Measurements from ENCODE around the gene SFT2D3. TPM values are rescaled to one million over a fixed set of nuclear protein-coding genes. Genes with fewer than 3 reads are reported as not detected.
A peak's percentile ranks its signal among the peaks of the same experiment; 100 is the strongest.

The SFT2D3 gene
- total RNA-seq, 1 experiment from 2014 or later: 11.4 TPM

DNA sequence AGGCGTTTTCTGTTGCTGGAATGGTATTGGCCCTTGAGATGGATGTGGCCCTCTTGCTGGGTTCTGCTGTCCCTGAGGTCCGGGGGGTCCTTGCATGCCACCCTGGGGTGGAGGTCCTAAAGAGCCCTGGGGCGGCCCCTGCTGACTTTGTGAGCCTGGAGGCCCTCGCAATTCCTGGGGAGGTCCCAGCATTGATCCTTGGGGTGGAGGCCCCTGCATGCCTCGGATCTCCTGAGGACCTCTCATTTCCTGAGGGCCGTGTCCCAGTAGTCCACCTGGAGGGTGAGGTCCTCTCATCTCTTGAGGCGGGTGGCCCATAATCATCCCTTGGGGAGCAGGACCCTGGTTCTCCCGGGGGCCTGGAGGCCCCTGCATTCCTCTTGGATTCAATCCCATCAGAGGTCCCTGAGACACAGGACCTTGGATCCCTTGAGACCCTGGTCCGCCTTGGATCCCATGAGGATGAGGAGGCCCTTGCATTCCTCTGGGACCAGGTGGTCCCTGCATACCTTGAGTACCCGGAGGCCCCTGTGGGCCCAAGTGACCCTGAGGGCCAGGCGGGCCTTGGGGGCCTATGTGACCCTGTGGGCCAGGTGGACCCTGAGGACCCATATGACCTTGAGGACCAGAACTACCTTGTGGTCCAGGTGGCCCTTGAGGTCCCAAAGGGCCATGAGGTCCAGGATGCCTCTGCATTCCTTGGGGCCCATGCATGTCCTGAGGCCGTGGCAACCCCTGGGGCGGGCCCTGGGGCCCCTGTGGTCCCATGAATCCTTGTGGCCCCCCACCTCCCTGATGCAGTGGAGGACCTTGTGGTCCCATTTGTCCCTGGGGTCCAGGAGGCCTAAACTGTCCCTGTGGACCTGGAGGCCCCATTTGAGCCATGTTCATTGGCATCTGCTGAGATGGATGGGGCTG lies 18.3 kb downstream of the SFT2D3 start:
- Histone ChIP-seq H3K27me3 (replicated peaks) (no peaks in the 10 kb centered on the region), H3K27ac (no peak overlapping the region), H3K4me1 (replicated peaks) (peaks cover 16% of the 10 kb centered on the region), H3K9me3 (replicated peaks) (no peaks in the 10 kb centered on the region), H3K36me3 (peaks cover 65% of the 10 kb centered on the region), H3K4me3 (no peak overlapping the region)
- no peak for DNase-seq (ENCODE audit: low read depth in 1 of 2, low spot score in 2 of 2)

DNA sequence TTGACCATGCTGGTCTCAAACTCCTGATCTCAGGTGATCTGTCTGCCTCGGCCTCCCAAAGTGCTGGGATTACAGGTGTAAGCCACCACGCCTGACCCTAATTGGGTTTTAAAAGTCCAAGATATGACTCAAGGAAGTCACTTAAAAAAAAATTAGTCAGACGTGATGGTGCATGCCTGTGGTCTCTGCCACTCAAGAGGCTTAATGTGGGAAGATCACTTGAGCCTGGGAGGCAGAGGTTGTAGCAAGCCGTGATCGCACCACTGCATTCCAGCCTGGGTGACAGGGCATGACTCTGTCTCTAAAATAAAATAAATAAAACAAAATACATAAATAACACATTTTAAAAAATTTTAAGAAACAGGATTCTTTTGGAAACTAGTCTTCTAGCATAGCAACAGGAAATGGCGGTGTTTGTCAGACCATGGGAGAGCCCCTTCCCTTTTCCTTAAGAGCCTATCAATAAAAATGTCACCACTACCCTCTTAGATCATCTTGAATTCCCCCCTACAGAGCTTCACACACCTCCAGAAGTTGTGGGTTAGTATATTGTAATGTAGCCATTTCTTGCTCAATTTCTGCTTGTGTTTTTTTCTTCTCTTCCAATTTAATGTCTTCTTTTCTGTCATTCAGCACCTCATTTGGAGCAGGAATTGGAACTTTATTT lies 20.1 kb downstream of the SFT2D3 start:
- Histone ChIP-seq H3K27ac (peak overlapping the region; percentile 74), H3K9me3 (replicated peaks) (no peaks in the 10 kb centered on the region), H3K27me3 (replicated peaks) (no peaks in the 10 kb centered on the region), H3K36me3 (peaks cover 67% of the 10 kb centered on the region), H3K4me1 (replicated peaks) (peaks cover 16% of the 10 kb centered on the region), H3K4me3 (no peak overlapping the region)
- peak; percentile 64 to 76 for DNase-seq (ENCODE audit: low read depth in 1 of 2, low spot score in 2 of 2)

DNA sequence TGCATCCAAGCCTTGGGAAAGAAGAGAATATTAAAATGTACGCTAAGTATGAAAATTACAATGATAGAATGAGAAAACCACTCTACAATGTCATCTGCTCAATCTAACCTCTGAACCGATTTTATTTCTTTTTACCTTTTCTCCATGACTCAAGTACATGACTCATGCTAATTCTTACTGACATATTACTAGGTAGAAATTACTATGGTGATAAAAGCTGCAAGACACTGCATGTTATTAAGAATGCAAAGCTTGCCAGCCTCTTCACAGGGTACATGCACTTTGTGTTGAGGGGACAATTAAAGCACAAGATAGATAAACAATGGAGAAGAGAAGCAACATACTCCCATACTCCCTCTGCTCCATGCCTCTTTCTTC lies 20.7 kb downstream of the SFT2D3 start:
- H3K4me1 ChIP-seq (replicated peaks): peaks cover 16% of the 10 kb centered on the region
- no peaks in the 10 kb centered on the region for H3K27me3 ChIP-seq (replicated peaks)
- peaks cover 61% of the 10 kb centered on the region for H3K36me3 ChIP-seq
- H3K9me3 ChIP-seq (replicated peaks): no peaks in the 10 kb centered on the region
- H3K27ac ChIP-seq: peak overlapping the region; percentile 74
- no peak overlapping the region for H3K4me3 ChIP-seq
- DNase-seq (ENCODE audit: low read depth in 1 of 2, low spot score in 2 of 2): peak in 1 of 2 experiments; percentile 16

DNA sequence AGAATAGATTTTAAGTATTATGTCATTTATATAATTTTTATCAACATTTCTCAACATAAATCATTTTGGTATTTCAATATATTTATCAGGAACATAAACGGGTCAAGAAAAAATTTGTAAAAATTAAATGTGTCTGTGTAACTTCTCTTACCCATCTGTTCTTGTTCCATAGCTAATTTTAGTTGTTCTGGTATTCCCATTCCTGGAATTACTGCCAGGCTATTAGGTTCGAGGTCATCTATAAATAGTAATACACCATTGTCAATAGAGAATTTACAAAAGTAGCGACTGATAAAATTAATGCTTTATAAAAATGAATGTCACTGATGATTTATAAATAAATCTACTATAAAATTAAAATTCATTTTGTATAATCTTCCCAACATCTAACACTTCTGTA lies 21.5 kb downstream of the SFT2D3 start:
- Histone ChIP-seq H3K27ac (no peak overlapping the region; the same call in 1 of the 2 replicates), H3K4me3 (no peak overlapping the region), H3K4me1 (replicated peaks) (peaks cover 16% of the 10 kb centered on the region), H3K27me3 (replicated peaks) (no peaks in the 10 kb centered on the region), H3K9me3 (replicated peaks) (no peaks in the 10 kb centered on the region), H3K36me3 (peaks cover 60% of the 10 kb centered on the region)
- DNase-seq (ENCODE audit: low read depth in 1 of 2, low spot score in 2 of 2): no peak

DNA sequence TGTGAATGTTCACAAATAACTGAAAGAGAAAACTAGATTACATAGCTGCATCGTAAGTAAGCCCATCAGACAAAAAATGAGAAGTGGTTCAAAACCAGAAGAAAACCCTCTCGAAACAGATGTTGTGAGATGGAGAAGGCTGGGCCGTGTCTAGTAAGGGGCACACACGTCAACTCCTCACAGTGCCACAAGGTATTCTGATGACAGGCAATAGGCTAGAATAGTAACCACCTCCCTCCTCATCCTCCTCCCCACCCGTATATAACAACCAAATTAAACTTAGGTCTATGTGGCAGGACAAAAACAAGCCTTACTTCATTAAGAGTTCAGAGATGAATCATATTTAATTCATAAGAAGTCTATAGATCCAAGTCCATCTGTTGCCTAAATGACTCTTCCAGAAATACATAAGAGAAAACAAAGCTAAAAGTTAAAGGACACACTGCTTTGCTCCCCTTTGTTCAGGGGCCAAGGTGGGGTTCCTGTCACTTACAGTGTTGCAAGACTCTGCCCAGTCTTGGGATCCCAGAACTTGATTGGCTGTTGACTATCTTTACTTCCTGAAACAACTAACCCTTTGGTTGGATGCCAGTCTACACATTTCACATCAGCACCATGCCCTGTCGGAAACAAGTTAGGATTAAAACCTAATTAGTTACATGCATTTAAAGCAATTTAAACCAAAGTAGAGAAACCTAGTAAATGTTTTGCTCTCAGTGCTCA lies 25.0 kb downstream of the SFT2D3 start:
- no peak for DNase-seq (ENCODE audit: low read depth in 1 of 2, low spot score in 2 of 2)
- Histone ChIP-seq H3K27ac (no peak overlapping the region), H3K27me3 (replicated peaks) (no peaks in the 10 kb centered on the region), H3K4me3 (no peak overlapping the region), H3K4me1 (replicated peaks) (peaks cover 12% of the 10 kb centered on the region), H3K9me3 (replicated peaks) (no peaks in the 10 kb centered on the region), H3K36me3 (peaks cover 26% of the 10 kb centered on the region)

DNA sequence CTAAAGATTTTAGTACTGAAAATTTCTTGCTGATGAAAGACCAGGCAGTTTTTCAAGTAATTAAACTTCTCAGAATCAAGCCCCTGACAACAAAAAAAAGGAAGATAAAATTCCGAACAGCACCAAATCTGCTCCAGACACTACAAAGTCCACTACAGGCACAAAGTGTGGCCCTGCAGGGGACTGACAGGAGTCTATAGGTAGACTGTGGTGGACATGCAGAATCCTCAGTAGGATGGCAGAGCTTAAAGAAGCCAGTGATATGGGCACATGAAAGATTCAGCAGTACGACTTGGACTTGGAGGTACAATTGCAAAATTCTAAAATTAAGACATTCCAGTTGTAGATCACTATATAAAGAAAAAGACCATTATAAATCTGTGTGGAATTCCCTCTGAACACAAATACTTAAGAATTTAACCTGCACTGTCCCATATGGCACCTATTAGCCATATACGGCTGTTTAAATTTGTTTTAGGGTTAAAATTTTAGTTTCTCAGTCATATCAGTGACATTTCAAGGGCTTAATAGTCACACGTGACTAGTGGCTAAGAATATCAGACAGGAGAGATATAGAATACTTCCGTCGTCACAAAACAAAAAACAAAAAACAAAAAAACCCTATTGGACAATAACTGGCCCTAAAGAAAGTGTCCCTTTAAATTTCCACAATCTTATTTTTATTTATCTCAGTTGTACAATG lies 32.0 kb downstream of the SFT2D3 start:
- Histone ChIP-seq H3K27ac (no peak overlapping the region), H3K4me3 (no peak overlapping the region), H3K36me3 (peaks cover 6% of the 10 kb centered on the region; the same call in 1 of the 2 replicates), H3K4me1 (replicated peaks) (peaks cover 6% of the 10 kb centered on the region), H3K27me3 (replicated peaks) (no peaks in the 10 kb centered on the region), H3K9me3 (replicated peaks) (no peaks in the 10 kb centered on the region)
- DNase-seq (ENCODE audit: low read depth in 1 of 2, low spot score in 2 of 2): no peak

DNA sequence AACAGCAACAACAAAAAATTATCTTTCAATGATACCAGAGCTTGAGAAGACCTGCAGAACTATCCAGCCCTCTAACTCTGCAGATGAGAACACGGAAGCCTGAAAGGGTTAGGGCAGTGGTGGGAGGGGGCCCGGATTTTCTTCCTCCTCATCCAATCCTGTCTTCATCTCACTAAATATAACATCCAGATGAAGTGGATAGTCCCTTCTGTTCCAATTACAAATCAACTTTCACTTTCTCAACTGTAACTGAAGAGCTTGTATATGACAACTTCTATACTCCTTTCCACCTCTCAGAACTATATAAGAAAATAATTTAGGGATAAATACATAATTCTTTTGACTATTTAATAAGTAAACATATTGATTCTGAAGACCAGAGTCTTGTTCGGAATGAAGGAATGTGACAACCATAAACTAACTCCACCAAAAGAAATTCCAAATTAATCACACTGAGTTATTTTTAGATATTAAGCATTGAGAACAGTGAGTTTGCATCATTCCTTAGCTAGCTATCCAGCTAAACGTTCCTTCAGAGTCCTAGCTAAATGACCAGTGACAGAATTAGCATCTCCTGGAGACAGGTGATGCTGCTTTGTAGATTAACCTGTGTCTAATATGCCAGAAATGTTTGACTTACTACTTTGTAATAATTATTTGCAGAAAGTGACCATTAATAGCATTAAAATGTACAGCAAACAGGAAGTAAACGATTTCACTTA lies 32.7 kb downstream of the SFT2D3 start:
- no peak for DNase-seq (ENCODE audit: low read depth in 1 of 2, low spot score in 2 of 2)

DNA sequence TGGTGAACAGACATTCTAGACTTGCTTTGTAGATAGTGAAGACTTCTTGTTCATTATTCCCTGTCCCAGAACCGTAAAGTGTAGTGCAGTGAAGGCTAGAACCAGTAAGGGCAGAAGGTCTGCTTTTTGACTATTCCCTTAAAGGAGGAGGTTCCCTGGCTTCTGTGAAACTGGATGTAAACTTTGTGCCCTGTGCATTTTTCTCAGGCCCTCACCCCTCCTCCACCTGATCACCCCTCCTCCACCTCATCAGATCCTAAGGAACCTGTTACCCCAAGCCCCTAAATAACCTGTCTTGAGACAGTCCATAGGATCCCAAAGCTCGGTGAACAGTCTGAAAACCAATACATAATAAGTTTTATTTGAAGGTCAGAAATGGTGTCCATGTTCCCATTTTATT lies 33.7 kb downstream of the SFT2D3 start:
- peaks cover 6% of the 10 kb centered on the region; the same call in 1 of the 2 replicates for H3K36me3 ChIP-seq
- no peaks in the 10 kb centered on the region for H3K27me3 ChIP-seq (replicated peaks)
- no peak overlapping the region for H3K4me3 ChIP-seq
- H3K27ac ChIP-seq: no peak overlapping the region
- DNase-seq (ENCODE audit: low read depth in 1 of 2, low spot score in 2 of 2): no peak
- peaks cover 6% of the 10 kb centered on the region for H3K4me1 ChIP-seq (replicated peaks)
- H3K9me3 ChIP-seq (replicated peaks): no peaks in the 10 kb centered on the region

More for the DNA sequence above, 32.7 kb downstream of the SFT2D3 start:
- Histone ChIP-seq H3K4me3 (no peak overlapping the region), H3K27me3 (replicated peaks) (no peaks in the 10 kb centered on the region), H3K4me1 (replicated peaks) (peaks cover 6% of the 10 kb centered on the region), H3K27ac (no peak overlapping the region), H3K36me3 (peaks cover 6% of the 10 kb centered on the region; the same call in 1 of the 2 replicates), H3K9me3 (replicated peaks) (no peaks in the 10 kb centered on the region)

DNA sequence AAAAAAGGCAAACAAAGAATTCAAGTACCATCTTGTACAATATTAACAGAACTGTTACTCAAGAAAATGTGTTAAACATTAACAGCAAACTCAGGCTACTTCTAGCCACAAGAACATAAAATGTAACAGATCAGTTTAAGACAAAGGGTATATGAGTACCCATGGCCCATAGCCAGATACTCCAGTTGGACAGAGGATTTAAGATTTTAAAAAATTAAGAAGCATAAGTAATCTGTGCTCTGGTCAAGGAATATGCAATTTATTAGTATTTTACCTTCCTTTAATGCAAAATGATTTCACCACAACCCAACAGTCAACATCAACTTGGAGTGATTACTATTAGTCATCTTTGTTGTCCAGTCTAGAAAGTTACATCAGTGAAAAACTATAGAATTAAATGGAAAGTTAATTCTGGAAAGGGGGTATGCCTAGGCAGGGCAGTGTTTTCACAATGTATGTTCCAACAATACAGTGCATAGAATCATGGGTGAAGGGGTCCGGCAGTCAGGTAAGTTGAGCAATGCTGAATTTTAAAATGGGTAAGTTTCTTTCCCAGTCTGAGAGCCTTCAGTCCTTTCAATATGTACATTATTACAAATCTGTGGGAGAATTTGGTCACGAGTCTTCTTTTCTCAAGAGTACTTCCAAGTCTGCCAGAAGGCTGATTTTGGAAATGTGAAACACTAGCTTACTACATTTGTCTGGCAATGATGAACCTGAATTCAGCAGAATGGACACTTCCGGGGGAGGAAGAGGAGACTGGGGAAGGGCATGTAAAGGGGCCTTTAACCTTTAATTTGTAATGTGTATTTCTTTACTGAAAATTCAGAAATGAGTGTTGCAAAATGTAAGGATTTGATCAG lies 34.5 kb downstream of the SFT2D3 start:
- peaks cover 13% of the 10 kb centered on the region for H3K36me3 ChIP-seq
- no peak overlapping the region for H3K4me3 ChIP-seq
- H3K27ac ChIP-seq: no peak overlapping the region
- DNase-seq (ENCODE audit: low read depth in 1 of 2, low spot score in 2 of 2): no peak
- no peaks in the 10 kb centered on the region for H3K9me3 ChIP-seq (replicated peaks)
- no peaks in the 10 kb centered on the region for H3K27me3 ChIP-seq (replicated peaks)
- H3K4me1 ChIP-seq (replicated peaks): peaks cover 6% of the 10 kb centered on the region

DNA sequence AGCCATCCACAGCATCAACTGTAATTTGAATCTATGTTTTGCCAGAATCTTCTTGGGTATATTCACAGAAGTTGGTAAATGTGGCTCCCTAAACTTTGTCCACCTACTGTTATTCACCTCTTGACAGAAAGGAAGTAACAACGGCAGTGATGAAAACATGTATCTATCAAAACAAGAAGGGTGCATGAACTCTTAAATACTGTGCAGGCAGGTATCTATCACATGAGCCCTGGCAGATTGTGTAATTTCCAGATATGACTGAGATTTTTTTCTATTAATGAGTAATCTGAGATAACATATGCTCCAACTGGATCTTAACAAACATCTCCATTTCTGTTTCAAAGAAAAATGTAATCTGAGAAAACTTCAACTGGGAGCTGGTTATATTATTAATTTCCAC lies 36.6 kb downstream of the SFT2D3 start:
- DNase-seq (ENCODE audit: low read depth in 1 of 2, low spot score in 2 of 2): no peak
- H3K27ac ChIP-seq: no peak overlapping the region

DNA sequence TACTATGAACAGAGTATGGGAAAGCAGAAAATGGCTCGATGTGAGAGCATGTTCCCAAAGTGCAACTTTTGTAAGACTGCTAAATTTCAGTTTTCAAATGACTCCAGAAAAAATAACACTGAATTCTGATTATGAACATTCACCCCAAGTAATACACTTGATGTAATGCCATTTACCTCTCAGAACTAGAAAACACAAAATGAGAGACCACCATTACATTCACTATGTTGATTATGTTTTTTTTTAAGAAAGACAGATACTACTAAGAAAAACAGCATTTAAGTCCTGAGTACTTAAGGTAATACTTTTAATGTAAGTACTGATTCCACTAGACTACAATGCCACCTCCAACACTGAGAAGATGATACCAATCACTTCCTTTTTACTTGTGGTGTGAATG lies 38.5 kb downstream of the SFT2D3 start:
- Histone ChIP-seq H3K4me1 (replicated peaks) (0 out of 2 replicates have a peak, but pooled peaks cover 5% of the 10 kb centered on the region), H3K27ac (no peak overlapping the region), H3K4me3 (no peak overlapping the region), H3K27me3 (replicated peaks) (no peaks in the 10 kb centered on the region), H3K9me3 (replicated peaks) (no peaks in the 10 kb centered on the region), H3K36me3 (peaks cover 31% of the 10 kb centered on the region)
- no peak for DNase-seq (ENCODE audit: low read depth in 1 of 2, low spot score in 2 of 2)

More for the DNA sequence above, 36.6 kb downstream of the SFT2D3 start:
- H3K9me3 ChIP-seq (replicated peaks): no peaks in the 10 kb centered on the region
- peaks cover 10% of the 10 kb centered on the region for H3K4me1 ChIP-seq (replicated peaks)
- H3K36me3 ChIP-seq: peaks cover 17% of the 10 kb centered on the region
- H3K27me3 ChIP-seq (replicated peaks): no peaks in the 10 kb centered on the region
- no peak overlapping the region for H3K4me3 ChIP-seq

DNA sequence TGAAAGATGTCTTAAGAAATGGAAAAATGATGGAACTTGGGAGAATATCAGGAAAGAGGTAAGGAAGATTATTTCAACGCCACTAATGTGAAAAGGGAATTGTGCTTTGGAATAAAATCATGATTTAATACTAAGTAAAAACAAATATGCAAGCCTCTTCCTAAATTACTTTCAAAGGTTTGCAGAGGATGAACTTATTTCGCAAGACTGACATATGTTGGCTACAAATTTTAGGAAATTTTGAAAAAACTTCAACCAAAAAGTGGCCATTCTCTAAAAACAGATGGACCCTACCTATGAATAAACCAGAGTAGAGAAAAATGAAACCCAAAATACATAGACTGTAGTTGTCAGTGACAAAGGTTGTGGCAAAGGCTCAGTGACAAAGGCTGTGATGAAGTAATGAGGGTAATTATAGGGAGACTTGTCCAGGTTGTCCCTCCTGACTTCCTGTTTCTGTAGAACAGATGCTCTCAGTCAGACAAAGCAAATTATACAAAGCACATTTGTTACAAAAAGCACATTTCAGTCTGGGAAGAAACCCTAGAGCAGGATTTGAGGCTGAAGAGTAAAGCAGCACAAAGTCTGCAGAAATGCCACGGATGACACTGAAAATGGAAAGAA lies 39.5 kb downstream of the SFT2D3 start:
- H3K9me3 ChIP-seq (replicated peaks): no peaks in the 10 kb centered on the region
- no peak for DNase-seq (ENCODE audit: low read depth in 1 of 2, low spot score in 2 of 2)
- no peak overlapping the region for H3K27ac ChIP-seq
- H3K36me3 ChIP-seq: peaks cover 38% of the 10 kb centered on the region
- H3K27me3 ChIP-seq (replicated peaks): no peaks in the 10 kb centered on the region
- H3K4me3 ChIP-seq: no peak overlapping the region
- peaks cover 5% of the 10 kb centered on the region; the same call in 1 of the 2 replicates for H3K4me1 ChIP-seq (replicated peaks)
